Measurements from ENCODE around the gene IRAK1BP1.
A peak's percentile ranks its signal among the peaks of the same experiment; 100 is the strongest.
"Not testable (repeated sequence)": the region's sequence is repeated elsewhere in the genome, so short reads cannot be mapped to it uniquely, and the experiment has no call there.

Gene IRAK1BP1

GRCh38 chr6:78854546-78854945 lies 12.8 kb upstream of the IRAK1BP1 start:
- Histone ChIP-seq H3K36me3 (ENCODE audit: insufficient read depth, low read length) (no peaks in the 10 kb centered on the region), H2AFZ (ENCODE audit: low read depth, low read length) (no peak overlapping the region), H3K4me3 (ENCODE audit: low read length) (no peak overlapping the region), H3K27me3 (ENCODE audit: insufficient read depth, low read length) (no peaks in the 10 kb centered on the region), H3K9me3 (ENCODE audit: low read length) (peaks cover 2% of the 10 kb centered on the region), H3K4me1 (ENCODE audit: insufficient read depth, low read length) (peaks cover 10% of the 10 kb centered on the region)

DNA sequence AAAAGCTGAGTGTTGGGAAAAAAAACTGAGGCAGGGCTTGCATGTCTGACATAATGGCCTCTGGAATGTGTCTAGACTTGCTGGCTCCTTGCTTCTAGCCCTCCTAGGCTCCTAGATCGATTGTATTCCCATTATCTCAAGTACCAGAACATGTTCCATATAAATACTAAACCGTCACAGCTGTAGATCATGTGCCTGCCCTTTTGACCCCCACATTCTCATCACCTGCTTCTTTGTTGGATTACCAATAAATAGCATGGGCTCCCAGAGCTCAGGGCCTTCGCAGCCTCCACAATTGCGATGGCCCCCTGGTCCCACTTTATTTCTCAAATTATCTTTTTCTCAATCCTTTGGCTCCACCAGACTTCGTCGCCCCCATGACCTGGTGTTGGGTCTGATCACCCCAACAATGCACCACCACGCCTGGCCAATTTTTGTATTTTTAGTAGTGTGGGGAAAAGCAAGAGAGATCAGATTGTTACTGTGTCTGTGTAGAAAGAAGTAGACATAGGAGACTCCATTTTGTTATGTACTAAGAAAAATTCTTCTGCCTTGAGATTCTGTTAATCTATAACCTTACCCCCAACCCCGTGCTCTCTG lies 8.9 kb upstream of the IRAK1BP1 start:
- not testable (repeated sequence) for H3K27me3 ChIP-seq (ENCODE audit: insufficient read depth, low read length); H3K4me3 ChIP-seq (ENCODE audit: low read length); H2AFZ ChIP-seq (ENCODE audit: low read depth, low read length); H3K9me3 ChIP-seq (ENCODE audit: low read length); H3K36me3 ChIP-seq (ENCODE audit: insufficient read depth, low read length)
- H3K4me1 ChIP-seq (ENCODE audit: insufficient read depth, low read length), result peaks cover 10% of the 10 kb centered on the region

DNA sequence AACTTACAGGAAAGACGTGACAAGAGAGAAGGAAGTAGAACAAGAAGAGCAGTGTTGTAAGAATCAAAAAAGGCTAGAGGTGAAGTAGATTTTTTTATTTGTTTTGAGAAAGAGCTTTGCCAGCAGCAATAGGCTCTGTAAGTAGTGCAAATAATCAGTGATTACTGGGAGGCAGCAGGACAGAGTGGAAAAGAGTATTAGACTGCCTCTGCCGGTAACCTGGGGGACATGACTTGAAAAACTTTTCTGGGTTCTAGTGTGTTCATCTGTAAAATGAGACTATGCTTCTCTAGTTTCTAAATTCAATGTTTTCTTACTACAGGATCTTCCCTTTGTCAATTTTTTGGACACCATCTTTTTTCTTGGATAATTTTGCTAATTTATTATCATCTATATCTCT lies 5.8 kb upstream of the IRAK1BP1 start:
- H3K27me3 ChIP-seq (ENCODE audit: insufficient read depth, low read length), result no peaks in the 10 kb centered on the region
- H3K4me3 ChIP-seq (ENCODE audit: low read length), result no peak overlapping the region
- no peaks in the 10 kb centered on the region for H3K4me1 ChIP-seq (ENCODE audit: insufficient read depth, low read length)
- H2AFZ ChIP-seq (ENCODE audit: low read depth, low read length), result no peak overlapping the region
- H3K9me3 ChIP-seq (ENCODE audit: low read length), result peaks cover 2% of the 10 kb centered on the region
- no peaks in the 10 kb centered on the region for H3K36me3 ChIP-seq (ENCODE audit: insufficient read depth, low read length)

- Histone ChIP-seq H3K4me1 (ENCODE audit: insufficient read depth, low read length) (peaks cover 4% of the 10 kb centered on the region), H3K27me3 (ENCODE audit: insufficient read depth, low read length) (no peaks in the 10 kb centered on the region), H2AFZ (ENCODE audit: low read depth, low read length) (no peak overlapping the region), H3K4me3 (ENCODE audit: low read length) (no peak overlapping the region), H3K36me3 (ENCODE audit: insufficient read depth, low read length) (no peaks in the 10 kb centered on the region), H3K9me3 (ENCODE audit: low read length) (no peaks in the 10 kb centered on the region)
Observed at GRCh38 chr6:78863576-78863975, 3.8 kb upstream of the IRAK1BP1 start.

GRCh38 chr6:78864957-78865356 lies 2.4 kb upstream of the IRAK1BP1 start:
- Histone ChIP-seq H2AFZ (ENCODE audit: low read depth, low read length) (no peak overlapping the region), H3K4me1 (ENCODE audit: insufficient read depth, low read length) (peaks cover 7% of the 10 kb centered on the region), H3K9me3 (ENCODE audit: low read length) (no peaks in the 10 kb centered on the region), H3K36me3 (ENCODE audit: insufficient read depth, low read length) (no peaks in the 10 kb centered on the region), H3K4me3 (ENCODE audit: low read length) (no peak overlapping the region), H3K27me3 (ENCODE audit: insufficient read depth, low read length) (no peaks in the 10 kb centered on the region)

DNA sequence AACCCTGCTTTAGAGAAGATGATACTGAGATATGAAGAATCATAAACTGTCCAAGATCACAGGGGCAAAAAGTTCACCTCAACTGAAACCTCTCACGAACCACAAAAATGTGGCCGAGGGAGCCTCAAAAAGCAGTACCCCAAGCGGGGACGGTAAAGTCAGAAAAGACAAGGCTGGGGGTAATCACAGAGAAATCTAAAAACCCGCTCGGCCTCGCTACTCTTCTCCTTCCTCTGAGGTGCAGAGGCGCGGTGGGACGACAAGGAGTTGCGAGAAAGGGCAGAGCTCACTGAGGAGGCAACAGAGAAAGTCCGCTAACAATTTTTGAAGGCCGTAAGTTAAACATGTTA lies 356 bp upstream of the IRAK1BP1 start:
- Histone ChIP-seq H3K4me1 (ENCODE audit: insufficient read depth, low read length) (peaks cover 7% of the 10 kb centered on the region), H3K4me3 (ENCODE audit: low read length) (peak overlapping the region; percentile 97), H3K27me3 (ENCODE audit: insufficient read depth, low read length) (no peaks in the 10 kb centered on the region), H3K36me3 (ENCODE audit: insufficient read depth, low read length) (peaks cover 10% of the 10 kb centered on the region), H3K9me3 (ENCODE audit: low read length) (no peaks in the 10 kb centered on the region), H2AFZ (ENCODE audit: low read depth, low read length) (peak overlapping the region; percentile 88)

GRCh38 chr6:78868116-78868515 lies 765 bp downstream of the IRAK1BP1 start:
- peak overlapping the region; percentile 88 for H2AFZ ChIP-seq (ENCODE audit: low read depth, low read length)
- peaks cover 14% of the 10 kb centered on the region for H3K36me3 ChIP-seq (ENCODE audit: insufficient read depth, low read length)
- H3K27me3 ChIP-seq (ENCODE audit: insufficient read depth, low read length), result no peaks in the 10 kb centered on the region

GRCh38 chr6:78875505-78875904 lies 8.2 kb downstream of the IRAK1BP1 start:
- Histone ChIP-seq H3K4me3 (ENCODE audit: low read length) (no peak overlapping the region), H3K36me3 (ENCODE audit: insufficient read depth, low read length) (peaks cover 41% of the 10 kb centered on the region), H3K9me3 (ENCODE audit: low read length) (peaks cover 15% of the 10 kb centered on the region), H3K4me1 (ENCODE audit: insufficient read depth, low read length) (no peaks in the 10 kb centered on the region), H2AFZ (ENCODE audit: low read depth, low read length) (no peak overlapping the region), H3K27me3 (ENCODE audit: insufficient read depth, low read length) (no peaks in the 10 kb centered on the region)

More at GRCh38 chr6:78868116-78868515, 765 bp downstream of the IRAK1BP1 start:
- H3K9me3 ChIP-seq (ENCODE audit: low read length), result no peaks in the 10 kb centered on the region
- H3K4me1 ChIP-seq (ENCODE audit: insufficient read depth, low read length), result peaks cover 7% of the 10 kb centered on the region
- peak overlapping the region; percentile 97 for H3K4me3 ChIP-seq (ENCODE audit: low read length)

DNA sequence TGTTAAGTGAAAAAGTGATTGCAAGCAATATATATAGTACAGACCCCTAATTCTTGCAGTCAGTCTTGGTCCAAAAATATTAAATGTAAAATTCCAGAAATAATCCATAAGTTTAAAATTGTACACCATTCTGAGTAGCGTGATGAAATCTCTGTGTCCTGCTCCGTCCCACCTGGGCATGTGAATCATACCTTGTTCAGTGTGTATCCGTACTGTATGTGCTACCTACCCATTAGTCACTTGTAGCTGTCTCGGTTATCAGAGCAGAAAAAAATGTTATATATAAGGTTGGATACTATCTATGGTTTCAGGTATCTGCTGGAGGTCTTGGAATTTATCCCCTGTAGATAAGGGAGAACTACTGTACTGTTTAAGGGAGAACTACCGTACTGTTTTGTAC lies 16.3 kb downstream of the IRAK1BP1 start:
- H3K27me3 ChIP-seq (ENCODE audit: insufficient read depth, low read length), result no peaks in the 10 kb centered on the region
- no peak overlapping the region for H2AFZ ChIP-seq (ENCODE audit: low read depth, low read length)
- no peaks in the 10 kb centered on the region for H3K4me1 ChIP-seq (ENCODE audit: insufficient read depth, low read length)
- H3K4me3 ChIP-seq (ENCODE audit: low read length), result no peak overlapping the region
- peaks cover 12% of the 10 kb centered on the region for H3K36me3 ChIP-seq (ENCODE audit: insufficient read depth, low read length)
- H3K9me3 ChIP-seq (ENCODE audit: low read length), result peaks cover 3% of the 10 kb centered on the region

DNA sequence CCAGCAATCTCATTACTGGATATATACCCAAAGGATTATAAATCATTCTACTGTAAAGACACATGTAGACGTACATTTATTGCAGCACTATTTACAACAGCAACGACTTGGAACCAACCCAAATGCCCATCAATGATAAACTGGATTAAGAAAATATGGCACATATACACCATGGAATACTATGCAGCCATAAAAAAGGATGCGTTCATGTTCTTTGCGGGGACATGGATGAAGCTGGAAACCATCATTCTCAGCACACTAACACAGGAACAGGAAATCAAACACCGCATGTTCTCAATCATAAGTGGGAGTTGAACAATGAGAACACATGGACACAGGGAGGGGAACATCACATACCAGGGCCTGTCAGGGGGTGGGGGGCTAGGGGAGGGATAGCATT lies 22.6 kb downstream of the IRAK1BP1 start:
- H3K36me3 ChIP-seq (ENCODE audit: insufficient read depth, low read length); H3K4me1 ChIP-seq (ENCODE audit: insufficient read depth, low read length); H2AFZ ChIP-seq (ENCODE audit: low read depth, low read length); H3K4me3 ChIP-seq (ENCODE audit: low read length); H3K9me3 ChIP-seq (ENCODE audit: low read length); H3K27me3 ChIP-seq (ENCODE audit: insufficient read depth, low read length): not testable (repeated sequence)

- no peaks in the 10 kb centered on the region for H3K27me3 ChIP-seq (ENCODE audit: insufficient read depth, low read length)
- H3K4me3 ChIP-seq (ENCODE audit: low read length), result no peak overlapping the region
- H3K9me3 ChIP-seq (ENCODE audit: low read length), result no peaks in the 10 kb centered on the region
- peaks cover 12% of the 10 kb centered on the region for H3K36me3 ChIP-seq (ENCODE audit: insufficient read depth, low read length)
- H2AFZ ChIP-seq (ENCODE audit: low read depth, low read length), result no peak overlapping the region
- H3K4me1 ChIP-seq (ENCODE audit: insufficient read depth, low read length), result no peaks in the 10 kb centered on the region
Observed at GRCh38 chr6:78896227-78896626, 28.9 kb downstream of the IRAK1BP1 start.

DNA sequence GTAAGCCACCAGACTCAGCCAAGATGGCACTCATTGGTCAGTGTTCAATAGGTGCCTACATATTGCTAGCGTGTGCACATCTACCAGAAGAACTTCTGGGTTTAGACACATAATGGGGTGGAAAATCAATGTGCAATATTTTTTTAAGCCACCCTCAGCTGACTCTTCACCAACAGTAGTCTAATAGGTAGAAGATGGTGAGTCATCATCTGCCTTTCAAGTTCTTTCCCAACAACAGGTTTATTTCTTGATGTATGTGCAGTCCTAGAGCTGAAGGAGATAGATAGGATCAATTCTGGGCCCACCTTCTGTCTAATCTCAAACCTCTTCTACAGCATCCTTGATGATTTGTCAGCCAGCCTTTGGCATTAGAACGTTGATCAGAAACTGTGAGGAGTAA lies 41.3 kb downstream of the IRAK1BP1 start:
- Histone ChIP-seq H3K4me3 (ENCODE audit: low read length) (no peak overlapping the region), H3K36me3 (ENCODE audit: insufficient read depth, low read length) (peaks cover 15% of the 10 kb centered on the region), H2AFZ (ENCODE audit: low read depth, low read length) (no peak overlapping the region), H3K27me3 (ENCODE audit: insufficient read depth, low read length) (no peaks in the 10 kb centered on the region), H3K4me1 (ENCODE audit: insufficient read depth, low read length) (no peaks in the 10 kb centered on the region), H3K9me3 (ENCODE audit: low read length) (peaks cover 9% of the 10 kb centered on the region)

GRCh38 chr6:78909391-78909790 lies 42.0 kb downstream of the IRAK1BP1 start:
- H2AFZ ChIP-seq (ENCODE audit: low read depth, low read length), result no peak overlapping the region
- no peak overlapping the region for H3K4me3 ChIP-seq (ENCODE audit: low read length)
- H3K36me3 ChIP-seq (ENCODE audit: insufficient read depth, low read length), result peaks cover 11% of the 10 kb centered on the region
- peaks cover 9% of the 10 kb centered on the region for H3K9me3 ChIP-seq (ENCODE audit: low read length)
- H3K4me1 ChIP-seq (ENCODE audit: insufficient read depth, low read length), result no peaks in the 10 kb centered on the region
- H3K27me3 ChIP-seq (ENCODE audit: insufficient read depth, low read length), result no peaks in the 10 kb centered on the region

- peaks cover 9% of the 10 kb centered on the region for H3K9me3 ChIP-seq (ENCODE audit: low read length)
- no peaks in the 10 kb centered on the region for H3K27me3 ChIP-seq (ENCODE audit: insufficient read depth, low read length)
- no peak overlapping the region for H3K4me3 ChIP-seq (ENCODE audit: low read length)
- H3K4me1 ChIP-seq (ENCODE audit: insufficient read depth, low read length), result no peaks in the 10 kb centered on the region
- peaks cover 11% of the 10 kb centered on the region for H3K36me3 ChIP-seq (ENCODE audit: insufficient read depth, low read length)
- H2AFZ ChIP-seq (ENCODE audit: low read depth, low read length), result no peak overlapping the region
Observed at GRCh38 chr6:78910010-78910409, 42.7 kb downstream of the IRAK1BP1 start.
